HFFc6 (cell line): ENCODE measurements around the gene AHNAK. TPM values are rescaled to one million over a fixed set of nuclear protein-coding genes. Genes with fewer than 3 reads are reported as not detected.

Experiments
- DNase-seq: peaks from one replicate; pipeline ENCODE4 v3.0.0-alpha.2; 2018
- H3K27ac Mint-ChIP-seq: 2 replicates; pipeline ENCODE4 v1.8.0; 2020; ENCODE audit warnings: mild to moderate bottlenecking, mixed read lengths
- H3K27me3 Mint-ChIP-seq: 2 replicates; pipeline ENCODE4 v1.8.0; 2021; ENCODE audit warnings: mild to moderate bottlenecking, moderate library complexity, mixed read lengths; ENCODE audit not compliant: insufficient read depth
- H3K36me3 Mint-ChIP-seq: 2 replicates; pipeline ENCODE4 v1.8.0; 2021; ENCODE audit warnings: low read depth, mixed read lengths
- H3K4me1 Mint-ChIP-seq: 2 replicates; pipeline ENCODE4 v1.8.0; 2020; ENCODE audit warnings: low read depth, mixed read lengths
- H3K4me3 Mint-ChIP-seq: 2 replicates; pipeline ENCODE4 v1.8.0; 2020; ENCODE audit warnings: mild to moderate bottlenecking, moderate library complexity, mixed read lengths
- H3K9me3 Mint-ChIP-seq: 2 replicates; pipeline ENCODE4 v1.8.0; 2020; ENCODE audit warnings: mild to moderate bottlenecking, mixed read lengths
- CTCF ChIP-seq: fragments of 200-600 bp; sonication (generic); IDR thresholded peaks from 2 replicates; pipeline ENCODE4 v1.5.0; 2021; ENCODE audit warnings: antibody characterized with exemption, mild to moderate bottlenecking
- total RNA-seq, 6 experiments: library from RNA; stranded (reverse); fragmentation: NEBNext Ultra II Directional; extraction: Animal tissue kit (Norgen Biotek cat#: 25700); gene quantifications; 2 replicates in 1 of 6; 3 replicates in 5 of 6; pipeline ENCODE4 v1.2.3, GENCODE V29; 2021

AHNAK gene
- total RNA-seq, 6 experiments from 2014 or later: 426 to 589 (median 452) TPM

GRCh38 chr11:62419314-62419929 is 127.2 kb downstream of the AHNAK start:
- Mint-ChIP-seq H3K4me1 (peaks cover 10% of the 10 kb centered on the region), H3K27ac (no peak overlapping the region), H3K9me3 (no peaks in the 10 kb centered on the region), H3K27me3 (peaks cover 15% of the 10 kb centered on the region), H3K4me3 (no peak overlapping the region), H3K36me3 (no peaks in the 10 kb centered on the region)
- DNase-seq: no peak
- TF ChIP-seq CTCF: no peak

- no peak for TF ChIP-seq CTCF
- Mint-ChIP-seq H3K27ac (no peak within 1 kb of the TSS), H3K27me3 (peaks cover 19% of the 10 kb centered on the region), H3K4me1 (peaks cover 10% of the 10 kb centered on the region), H3K9me3 (no peaks in the 10 kb centered on the region), H3K36me3 (no peaks in the 10 kb centered on the region), H3K4me3 (no peak within 1 kb of the TSS)
- DNase-seq: no peak
These were observed 127.9 kb downstream of the AHNAK start, which contains the start of gene SCGB1A1 for GRCh38 chr11:62418733-62419132. SCGB1A1 (plus strand) TSS chr11:62419033; CDS start chr11:62419096, 63 bp downstream.

GRCh38 chr11:62418136-62418535 is 128.5 kb downstream of the AHNAK start:
- H3K27ac Mint-ChIP-seq: no peak overlapping the region
- no peaks in the 10 kb centered on the region for H3K36me3 Mint-ChIP-seq
- no peak for DNase-seq
- H3K4me3 Mint-ChIP-seq: no peak overlapping the region
- no peaks in the 10 kb centered on the region for H3K9me3 Mint-ChIP-seq
- TF ChIP-seq CTCF: no peak
- H3K27me3 Mint-ChIP-seq: peaks cover 14% of the 10 kb centered on the region
- H3K4me1 Mint-ChIP-seq: peaks cover 10% of the 10 kb centered on the region

- Mint-ChIP-seq H3K27ac (no peak overlapping the region), H3K4me1 (peaks cover 10% of the 10 kb centered on the region), H3K27me3 (peaks cover 12% of the 10 kb centered on the region), H3K36me3 (no peaks in the 10 kb centered on the region), H3K4me3 (no peak overlapping the region), H3K9me3 (no peaks in the 10 kb centered on the region)
- DNase-seq: no peak
- TF ChIP-seq CTCF: no peak
These were observed 130.0 kb downstream of the AHNAK start for GRCh38 chr11:62416596-62416995.

GRCh38 chr11:62413060-62413696 is 133.4 kb downstream of the AHNAK start:
- H3K9me3 Mint-ChIP-seq: no peaks in the 10 kb centered on the region
- no peak for TF ChIP-seq CTCF
- no peak for DNase-seq
- no peaks in the 10 kb centered on the region for H3K36me3 Mint-ChIP-seq
- peaks cover 8% of the 10 kb centered on the region for H3K27me3 Mint-ChIP-seq
- no peak overlapping the region for H3K4me3 Mint-ChIP-seq
- no peaks in the 10 kb centered on the region for H3K4me1 Mint-ChIP-seq
- H3K27ac Mint-ChIP-seq: no peak overlapping the region
